ENCODE results near the gene LZTR1.

Gene LZTR1

GRCh38 chr22:21022955-21023614 is 41.0 kb downstream of the LZTR1 start:
- DNase-seq (ENCODE audit: low read depth), result no peak
- no peak overlapping the region for H3K4me3 ChIP-seq (ENCODE audit: control insufficient read depth, low read depth, low read length)
- no peak for TF ChIP-seq CTCF (IDR thresholded peaks at IDR 0.05; ENCODE audit: control insufficient read depth, insufficient read depth, low read depth, low read length, missing control alignments)

GRCh38 chr22:21025266-21025665 is 43.2 kb downstream of the LZTR1 start:
- DNase-seq (ENCODE audit: low read depth), result no peak
- H3K4me3 ChIP-seq (ENCODE audit: control insufficient read depth, low read depth, low read length), result no peak overlapping the region
- TF ChIP-seq CTCF (IDR thresholded peaks at IDR 0.05; ENCODE audit: control insufficient read depth, insufficient read depth, low read depth, low read length, missing control alignments), result no peak

GRCh38 chr22:21025763-21026755 is 44.0 kb downstream of the LZTR1 start:
- DNase-seq (ENCODE audit: low read depth), result no peak
- no peak for TF ChIP-seq CTCF (IDR thresholded peaks at IDR 0.05; ENCODE audit: control insufficient read depth, insufficient read depth, low read depth, low read length, missing control alignments)
- no peak overlapping the region for H3K4me3 ChIP-seq (ENCODE audit: control insufficient read depth, low read depth, low read length)

- no peak for TF ChIP-seq CTCF (IDR thresholded peaks at IDR 0.05; ENCODE audit: control insufficient read depth, insufficient read depth, low read depth, low read length, missing control alignments)
- no peak overlapping the region for H3K4me3 ChIP-seq (ENCODE audit: control insufficient read depth, low read depth, low read length)
- no peak for DNase-seq (ENCODE audit: low read depth)
These were observed 44.9 kb downstream of the LZTR1 start for GRCh38 chr22:21026783-21027692.

GRCh38 chr22:21028277-21029251 is 46.5 kb downstream of the LZTR1 start:
- no peak for DNase-seq (ENCODE audit: low read depth)
- no peak for TF ChIP-seq CTCF (IDR thresholded peaks at IDR 0.05; ENCODE audit: control insufficient read depth, insufficient read depth, low read depth, low read length, missing control alignments)
- no peak overlapping the region for H3K4me3 ChIP-seq (ENCODE audit: control insufficient read depth, low read depth, low read length)
